Esophagus muscularis mucosa (tissue), 4 donors: Measurements from ENCODE around the gene CDC42BPA. TPM values are rescaled to one million over a fixed set of nuclear protein-coding genes. Genes with fewer than 3 reads are reported as not detected.

Source experiments
- DNase-seq: peaks from one replicate; pipeline ENCODE4 v3.0.0-alpha.2; 2017; ENCODE audit errors: extremely low spot score
- H3K27ac ChIP-seq, 4 donors: fragments of 200-600 bp; sonication (generic); replicated peaks in 1 of 4; 1 replicate in 3 of 4; 2 replicates in 1 of 4; pipeline ENCODE4 v1.5.1; 2016 to 2019; ENCODE audit warnings: mild to moderate bottlenecking in 1 of 4
- H3K27me3 ChIP-seq, 4 donors: fragments of 200-600 bp; sonication (generic); one replicate each; pipeline versions ENCODE4 v1.5.1 to v1.6.0; 2016 to 2019
- H3K36me3 ChIP-seq, 4 donors: fragments of 200-600 bp; sonication (generic); one replicate each; pipeline ENCODE4 v1.5.1; 2016 to 2019
- H3K4me1 ChIP-seq, 4 donors: fragments of 200-600 bp; sonication (generic); one replicate each; pipeline ENCODE4 v1.5.1; 2016 to 2019
- H3K4me3 ChIP-seq, 4 donors: fragments of 200-600 bp; sonication (generic); 1 replicate in 2 of 4; 2 replicates in 2 of 4; pipeline ENCODE4 v1.5.1; 2016 to 2019; ENCODE audit warnings: mild to moderate bottlenecking in 4 of 4, moderate library complexity in 1 of 4
- H3K9me3 ChIP-seq, 4 donors: fragments of 200-600 bp; sonication (generic); 1 replicate in 3 of 4; 2 replicates in 1 of 4; pipeline ENCODE4 v1.5.1; 2016 to 2019
- EP300 ChIP-seq: sonication (generic); formaldehyde crosslinking; IDR thresholded peaks from one replicate; pipeline ENCODE4 v1.6.1; 2017; ENCODE audit warnings: antibody characterized with exemption
- POLR2A ChIP-seq: fragments of 450-650 bp; IDR thresholded peaks from one replicate; pipeline ENCODE4 v1.6.1; 2017; ENCODE audit warnings: antibody characterized with exemption, moderate library complexity, mild to moderate bottlenecking, low read depth
- POLR2AphosphoS5 ChIP-seq, 2 donors: sonication (generic); formaldehyde crosslinking; IDR thresholded peaks; one replicate each; pipeline ENCODE4 v1.6.1; 2017; ENCODE audit warnings: antibody characterized with exemption in 2 of 2
- WGBS: methylation state at CpG from one replicate; pipeline ENCODE4 v1.1.5; 2018; 5-methylcytosine and 5-hydroxymethylcytosine counted together
- intact Hi-C: fragments of 100-400 bp; cut with DNase I; formaldehyde crosslinking; loops from one replicate; pipeline ENCODE4 v1.15.1; 2023
- total RNA-seq, 4 donors: library from RNA; depleted of rRNA; stranded (reverse); fragments of >200 nt; gene quantifications; one replicate each; pipeline versions ENCODE4 v1.1.0 to v1.2.1, GENCODE V29; 2016
- TF ChIP-seq, protein P1 (sequence below), 3 experiments: fragments of 200-600 bp in 2 of 3; fragments of 450-650 bp in 1 of 3; sonication (generic) in 2 of 3; IDR thresholded peaks; one replicate each; pipeline ENCODE4 v1.5.1; 2017 to 2019; ENCODE audit warnings: antibody characterized with exemption in 3 of 3, mild to moderate bottlenecking in 2 of 3, moderate library complexity in 1 of 3

Gene CDC42BPA
- total RNA-seq, 4 donors from 2014 or later, result 59.5 to 72.2 (median 69.7) TPM

DNA sequence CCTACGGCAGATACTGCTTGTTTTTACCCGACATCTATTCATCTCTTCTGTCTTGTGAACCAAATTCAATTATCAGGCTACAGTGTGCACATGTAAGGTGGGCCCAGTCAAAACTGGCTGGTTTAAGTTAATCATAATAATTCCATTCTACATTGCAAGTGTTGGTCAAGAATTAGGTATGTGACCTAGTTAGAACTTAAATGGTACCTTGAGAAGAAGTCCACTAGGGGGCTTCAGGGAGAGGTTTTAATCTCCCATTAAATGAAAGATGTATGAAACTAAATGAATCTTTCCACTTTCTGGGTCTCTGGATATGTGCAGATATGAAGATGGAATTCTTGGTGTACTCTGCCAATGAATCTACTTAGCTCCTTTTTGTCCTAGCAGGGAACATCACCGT is 187.1 kb downstream of the CDC42BPA start:
- Histone ChIP-seq H3K36me3 (peaks cover 0 to 15% (median 7%) of the 10 kb centered on the region in 4 donors), H3K27me3 (no peaks in the 10 kb centered on the region), H3K9me3 (no peaks in the 10 kb centered on the region), H3K4me3 (no peak overlapping the region), H3K27ac (no peak overlapping the region), H3K4me1 (no peaks in the 10 kb centered on the region)
- WGBS, result 92% methylated on average over 3 of the region's 3 CpGs
- TF ChIP-seq, protein P1, sequence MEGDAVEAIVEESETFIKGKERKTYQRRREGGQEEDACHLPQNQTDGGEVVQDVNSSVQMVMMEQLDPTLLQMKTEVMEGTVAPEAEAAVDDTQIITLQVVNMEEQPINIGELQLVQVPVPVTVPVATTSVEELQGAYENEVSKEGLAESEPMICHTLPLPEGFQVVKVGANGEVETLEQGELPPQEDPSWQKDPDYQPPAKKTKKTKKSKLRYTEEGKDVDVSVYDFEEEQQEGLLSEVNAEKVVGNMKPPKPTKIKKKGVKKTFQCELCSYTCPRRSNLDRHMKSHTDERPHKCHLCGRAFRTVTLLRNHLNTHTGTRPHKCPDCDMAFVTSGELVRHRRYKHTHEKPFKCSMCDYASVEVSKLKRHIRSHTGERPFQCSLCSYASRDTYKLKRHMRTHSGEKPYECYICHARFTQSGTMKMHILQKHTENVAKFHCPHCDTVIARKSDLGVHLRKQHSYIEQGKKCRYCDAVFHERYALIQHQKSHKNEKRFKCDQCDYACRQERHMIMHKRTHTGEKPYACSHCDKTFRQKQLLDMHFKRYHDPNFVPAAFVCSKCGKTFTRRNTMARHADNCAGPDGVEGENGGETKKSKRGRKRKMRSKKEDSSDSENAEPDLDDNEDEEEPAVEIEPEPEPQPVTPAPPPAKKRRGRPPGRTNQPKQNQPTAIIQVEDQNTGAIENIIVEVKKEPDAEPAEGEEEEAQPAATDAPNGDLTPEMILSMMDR (IDR thresholded peaks at IDR 0.05), result peak; percentile 34 to 56 (median 35)
- TF ChIP-seq EP300, result no peak
- intact Hi-C loops, result no loop called here
- DNase-seq, result no peak

DNA sequence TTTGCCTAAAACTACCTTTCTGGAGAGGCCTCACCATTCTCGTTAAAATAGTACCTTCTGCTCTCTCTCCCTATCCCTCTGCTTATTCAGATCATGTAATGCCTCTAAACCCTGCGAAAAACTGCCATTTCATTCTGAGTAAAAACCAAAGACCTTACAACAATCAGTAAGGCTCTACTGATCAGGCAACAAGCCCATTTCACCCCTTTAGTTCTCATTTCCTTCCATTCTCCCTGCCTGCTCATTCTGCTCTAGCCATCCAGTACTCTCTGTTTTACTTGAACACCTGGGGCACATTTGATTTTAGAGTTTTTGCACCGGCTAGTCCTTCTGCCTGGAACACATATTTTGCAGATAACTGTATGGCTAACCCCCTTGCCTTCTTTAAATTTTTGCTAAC is 190.4 kb downstream of the CDC42BPA start:
- WGBS, result 92% methylated on average over 3 of the region's 3 CpGs
- intact Hi-C loops, result loop anchor here (5.0 kb wide), 1 partner anchor 309 kb away; no protein-coding TSS in a partner anchor

DNA sequence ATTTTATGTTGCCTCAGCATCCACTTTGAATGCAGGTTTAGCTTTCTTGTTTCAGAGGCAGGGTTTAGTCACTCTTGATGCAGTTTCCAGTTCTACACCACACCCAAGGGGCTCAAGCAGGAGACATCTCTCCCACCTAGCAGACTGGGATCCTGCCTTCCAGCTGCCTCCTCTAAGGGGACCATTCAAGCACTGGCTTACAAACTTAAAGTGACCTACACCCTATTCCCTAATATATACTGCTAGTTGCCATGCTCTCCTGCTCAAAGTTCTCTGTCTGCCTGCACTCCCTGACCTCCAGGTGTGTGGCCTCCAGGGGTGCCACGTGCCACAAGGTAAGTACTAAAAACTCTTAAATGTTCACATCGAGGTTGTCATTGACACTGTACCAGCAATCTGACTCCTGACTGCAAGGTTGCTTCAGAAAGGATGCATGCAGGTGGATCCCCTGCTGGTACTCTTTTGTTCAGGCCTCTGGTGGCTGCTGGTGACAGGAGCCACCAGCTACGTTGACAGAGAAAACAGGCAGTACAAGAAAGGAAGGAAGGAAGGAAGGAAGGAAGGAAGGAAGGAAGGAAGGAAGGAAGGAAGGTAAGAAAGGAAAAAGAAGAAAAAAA is 192.3 kb downstream of the CDC42BPA start:
- intact Hi-C loops, result loop anchor here (5.0 kb wide), 1 partner anchor 311 kb away; no protein-coding TSS in a partner anchor
- Histone ChIP-seq H3K4me1 (no peaks in the 10 kb centered on the region), H3K4me3 (no peak overlapping the region), H3K27me3 (no peaks in the 10 kb centered on the region), H3K36me3 (peaks cover 0 to 15% (median 5%) of the 10 kb centered on the region in 4 donors), H3K27ac (no peak overlapping the region), H3K9me3 (no peaks in the 10 kb centered on the region)
- TF ChIP-seq POLR2A (no peak), POLR2AphosphoS5 (IDR thresholded peaks at IDR 0.05) (no peak), EP300 (no peak)
- TF ChIP-seq, protein P1 (IDR thresholded peaks at IDR 0.05), result no peak
- DNase-seq, result no peak
- WGBS, result 76% methylated on average over 3 of the region's 3 CpGs

More for the DNA sequence above, 190.4 kb downstream of the CDC42BPA start:
- DNase-seq, result no peak
- H3K27ac ChIP-seq, result no peak overlapping the region
- no peak overlapping the region for H3K4me3 ChIP-seq
- no peaks in the 10 kb centered on the region for H3K9me3 ChIP-seq
- no peak for TF ChIP-seq POLR2AphosphoS5 (IDR thresholded peaks at IDR 0.05)
- TF ChIP-seq POLR2A, result no peak
- TF ChIP-seq EP300, result no peak
- TF ChIP-seq, protein P1 (IDR thresholded peaks at IDR 0.05), result no peak
- peaks cover 0 to 15% (median 5%) of the 10 kb centered on the region in 4 donors for H3K36me3 ChIP-seq
- H3K27me3 ChIP-seq, result no peaks in the 10 kb centered on the region
- no peaks in the 10 kb centered on the region for H3K4me1 ChIP-seq

DNA sequence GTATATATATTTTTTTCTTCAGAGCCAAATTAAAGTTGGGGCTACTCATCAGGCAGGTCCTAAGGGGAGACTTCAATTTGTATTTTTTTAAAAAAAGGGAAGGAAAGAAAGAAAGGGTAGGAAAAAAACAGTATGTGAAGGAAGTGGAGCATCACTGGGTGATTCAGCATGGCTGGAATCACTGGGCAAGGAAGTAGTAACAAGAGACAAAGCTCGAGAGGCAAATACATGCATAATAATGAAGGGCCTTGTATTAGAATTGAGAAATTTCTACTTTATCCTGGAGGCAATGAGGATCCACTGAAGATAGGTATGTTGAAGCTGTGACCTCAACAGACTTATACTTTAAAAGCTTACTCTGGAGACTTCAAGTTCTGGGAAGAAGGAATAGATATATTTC is 193.8 kb downstream of the CDC42BPA start:
- H3K4me3 ChIP-seq, result no peak overlapping the region
- no peak overlapping the region for H3K27ac ChIP-seq
- TF ChIP-seq POLR2A (no peak), POLR2AphosphoS5 (IDR thresholded peaks at IDR 0.05) (no peak), EP300 (no peak)
- TF ChIP-seq, protein P1 (IDR thresholded peaks at IDR 0.05), result no peak
- H3K9me3 ChIP-seq, result no peaks in the 10 kb centered on the region
- intact Hi-C loops, result no loop called here
- no peak for DNase-seq
- peaks cover 0 to 15% (median 5%) of the 10 kb centered on the region in 4 donors for H3K36me3 ChIP-seq
- H3K4me1 ChIP-seq, result no peaks in the 10 kb centered on the region
- 84% methylated on average over 1 of the region's 1 CpG for WGBS
- H3K27me3 ChIP-seq, result no peaks in the 10 kb centered on the region

DNA sequence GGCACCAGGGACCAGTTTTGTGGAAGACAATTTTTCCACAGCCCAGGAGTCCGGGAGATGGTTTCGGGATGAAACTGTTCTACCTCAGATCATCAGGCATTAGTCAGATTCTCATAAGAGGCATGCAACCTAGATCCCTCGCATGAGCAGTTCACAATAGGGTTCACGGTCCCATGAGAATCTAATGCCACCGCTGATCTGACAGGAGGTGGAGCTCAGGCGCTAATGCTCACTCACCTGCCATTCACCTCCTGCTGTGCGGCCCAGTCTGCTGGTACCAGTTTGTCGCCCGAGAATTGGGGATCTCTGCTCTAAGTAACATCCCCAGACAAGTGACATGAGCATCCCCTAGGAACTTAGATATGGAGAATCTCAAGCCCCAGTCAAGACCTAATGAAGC is 197.5 kb downstream of the CDC42BPA start:
- no peak for DNase-seq
- intact Hi-C loops, result no loop called here
- Histone ChIP-seq H3K4me1 (no peaks in the 10 kb centered on the region), H3K4me3 (no peak overlapping the region), H3K9me3 (no peaks in the 10 kb centered on the region), H3K27me3 (no peaks in the 10 kb centered on the region), H3K27ac (no peak overlapping the region), H3K36me3 (peaks cover 0 to 13% (median 3%) of the 10 kb centered on the region in 4 donors)
- WGBS, result 68% methylated on average over 2 of the region's 9 CpGs
- TF ChIP-seq POLR2AphosphoS5 (IDR thresholded peaks at IDR 0.05) (no peak), POLR2A (no peak)
